ENCODE data around the gene CNBD2. TPM values are rescaled to one million over a fixed set of nuclear protein-coding genes. Genes with fewer than 3 reads are reported as not detected.

The CNBD2 gene
- total RNA-seq, 1 experiment from 2014 or later: 3.8 TPM

- no peak for TF ChIP-seq ATF6 (CRISPR knock-in tag; IDR thresholded peaks at IDR 0.05)
- TF ChIP-seq ZNF671 (CRISPR knock-in tag; IDR thresholded peaks at IDR 0.05): no peak
- TF ChIP-seq ZNF263 (CRISPR knock-in tag; IDR thresholded peaks at IDR 0.05; ENCODE audit: low read depth): peak; percentile 63; the same call in 1 of the 2 replicates
- no peak for TF ChIP-seq ETV6 (CRISPR knock-in tag; IDR thresholded peaks at IDR 0.05)
- TF ChIP-seq CDX4 (CRISPR knock-in tag; IDR thresholded peaks at IDR 0.05; ENCODE audit: borderline replicate concordance): no peak
- no peak for TF ChIP-seq SP1 (CRISPR knock-in tag; conservative IDR thresholded peaks at IDR 0.05)
- TF ChIP-seq RELA (CRISPR knock-in tag; IDR thresholded peaks at IDR 0.05; ENCODE audit: borderline replicate concordance): peak; percentile 81; the same call in 1 of the 2 replicates
- TF ChIP-seq ZNF396 (CRISPR knock-in tag; IDR thresholded peaks at IDR 0.05; ENCODE audit: borderline replicate concordance): no peak
- no peak for TF ChIP-seq CREB1 (CRISPR knock-in tag; IDR thresholded peaks at IDR 0.05)
- TF ChIP-seq SMAD4 (CRISPR knock-in tag; IDR thresholded peaks at IDR 0.05): peak; percentile 42; the same call in 1 of the 2 replicates
- no peak for TF ChIP-seq MYBL2 (CRISPR knock-in tag; IDR thresholded peaks at IDR 0.05)
- TF ChIP-seq NFE2L1 (CRISPR knock-in tag; IDR thresholded peaks at IDR 0.05): no peak; the same call in 1 of the 2 replicates
- no peak for TF ChIP-seq E2F1 (CRISPR knock-in tag; IDR thresholded peaks at IDR 0.05)
- 0 out of 2 replicates have a peak, but pooled peaks have one; percentile 57 for TF ChIP-seq ELF4 (CRISPR knock-in tag; IDR thresholded peaks at IDR 0.05; ENCODE audit: low read depth)
- TF ChIP-seq USF2 (CRISPR knock-in tag; IDR thresholded peaks at IDR 0.05): no peak
Observed at GRCh38 chr20:35953387-35954199, 14.8 kb upstream of the CNBD2 start (continued).

- Mint-ChIP-seq H3K9me3 (peaks cover 6% of the 10 kb centered on the region), H3K27ac (peak within 1 kb of the TSS; percentile 99), H3K36me3 (peaks cover 5% of the 10 kb centered on the region; the same call in 1 of the 2 replicates), H3K27me3 (ENCODE audit: low read depth) (peaks cover 3% of the 10 kb centered on the region), H3K4me1 (peaks cover 10% of the 10 kb centered on the region), H3K4me3 (peak within 1 kb of the TSS; percentile 98)
- POLR2A ChIA-PET: interaction anchor here (0.6 to 2.4 kb wide), 24 partner anchors 13 to 1294 kb away, joined by 3 to 30 read pairs (median 5); partner anchors contain the start of genes CEP250, CNBD2, ERGIC3 and NFS1
- CTCF ChIA-PET: interaction anchor here (0.6 to 4.6 kb wide), 76 partner anchors 8 to 501 kb away, joined by 3 to 103 read pairs (median 5); partner anchors contain the start of genes CNBD2, CPNE1, ERGIC3 and RBM12
- peak; percentile 96 for DNase-seq (ENCODE audit: low spot score)
- ATAC-seq: peak; percentile 96
- TF ChIP-seq JAZF1 (CRISPR knock-in tag; IDR thresholded peaks at IDR 0.05) (no peak), MAX (CRISPR knock-in tag; IDR thresholded peaks at IDR 0.05) (peak; percentile 95), ZNF232 (CRISPR knock-in tag; IDR thresholded peaks at IDR 0.05) (peak; percentile 87), E2F1 (CRISPR knock-in tag; IDR thresholded peaks at IDR 0.05) (peak; percentile 27; the same call in 1 of the 2 replicates), RORB (CRISPR knock-in tag; IDR thresholded peaks at IDR 0.05) (no peak), ELF4 (CRISPR knock-in tag; IDR thresholded peaks at IDR 0.05; ENCODE audit: low read depth) (no peak), ZNF138 (CRISPR knock-in tag; conservative IDR thresholded peaks at IDR 0.05) (no peak), TP53 (CRISPR knock-in tag; IDR thresholded peaks at IDR 0.05) (peak; percentile 85; the same call in 1 of the 2 replicates), ZNF121 (CRISPR knock-in tag; IDR thresholded peaks at IDR 0.05) (no peak), NFATC4 (CRISPR knock-in tag; IDR thresholded peaks at IDR 0.05) (no peak), NR2C2 (CRISPR knock-in tag; IDR thresholded peaks at IDR 0.05) (peak; percentile 46; the same call in 1 of the 2 replicates), IRF2 (CRISPR knock-in tag; IDR thresholded peaks at IDR 0.05; ENCODE audit: borderline replicate concordance, low read depth) (no peak), GRHL2 (CRISPR knock-in tag; IDR thresholded peaks at IDR 0.05; ENCODE audit: insufficient replicate concordance, severe bottlenecking) (no peak), KAT7 (CRISPR knock-in tag; IDR thresholded peaks at IDR 0.05; ENCODE audit: borderline replicate concordance) (peak; percentile 73; the same call in 1 of the 2 replicates), ZNF317 (CRISPR knock-in tag; IDR thresholded peaks at IDR 0.05; ENCODE audit: borderline replicate concordance, low read depth) (peak; percentile 37; the same call in 1 of the 2 replicates)
Observed at GRCh38 chr20:35954200-35954906, 14.0 kb upstream of the CNBD2 start, which contains the start of gene SCAND1. Gene SCAND1, minus strand, starts transcription at chr20:35954502. Its CDS starts 218 bp downstream, at chr20:35954284.

All from WTC11 (cell line).